Peyer's patch (tissue), 4 donors: ENCODE data around the gene KRT24.

Experiments used
- CTCF ChIP-seq, 6 experiments: fragments of 450-650 bp in 4 of 6; fragments of 200-600 bp in 2 of 6; sonication (generic) in 1 of 6; IDR thresholded peaks; one replicate each; pipeline ENCODE4 v1.5.1; 2017 to 2019; ENCODE audit warnings: antibody characterized with exemption in 6 of 6, mild to moderate bottlenecking in 3 of 6, moderate library complexity in 1 of 6
- POLR2A ChIP-seq, 2 donors: fragments of 450-650 bp; IDR thresholded peaks; one replicate each; pipeline ENCODE4 v1.5.1; 2017; ENCODE audit warnings: antibody characterized with exemption in 2 of 2, mild to moderate bottlenecking in 2 of 2, moderate library complexity in 2 of 2

- TF ChIP-seq CTCF (IDR thresholded peaks at IDR 0.05) (no peak), POLR2A (IDR thresholded peaks at IDR 0.05) (no peak)
Observed at GRCh38 chr17:40672654-40673053, 30.9 kb downstream of the KRT24 start.
